ENCODE measurements around the gene C6orf141.

DNA sequence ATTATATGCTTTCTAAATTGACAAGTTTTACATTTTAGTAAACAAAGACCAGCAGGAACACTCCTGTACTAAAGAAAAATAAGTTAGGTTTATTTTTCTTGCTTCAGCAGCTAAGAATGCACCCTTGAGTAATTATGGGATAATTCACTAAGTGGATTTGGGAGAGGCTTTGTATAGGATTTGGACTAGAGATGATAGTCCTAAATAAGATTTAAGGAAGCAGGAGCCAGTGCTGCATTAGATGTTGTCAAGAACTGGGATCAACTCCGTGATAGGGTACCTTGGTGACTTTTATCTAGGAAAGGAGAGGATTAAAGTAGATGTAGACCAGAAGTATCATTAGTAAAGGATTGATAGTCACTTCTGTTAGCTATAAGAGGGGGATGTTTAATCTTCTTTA lies 4.1 kb upstream of the C6orf141 start:
- no peak for TF ChIP-seq ZNF8 (CRISPR knock-in tag; IDR thresholded peaks at IDR 0.05)
- no peak for TF ChIP-seq ZFP30 (CRISPR knock-in tag; IDR thresholded peaks at IDR 0.05)
- no peak for TF ChIP-seq ARNTL (CRISPR knock-in tag; IDR thresholded peaks at IDR 0.05; ENCODE audit: borderline replicate concordance, low read depth)
- TF ChIP-seq, protein P1, sequence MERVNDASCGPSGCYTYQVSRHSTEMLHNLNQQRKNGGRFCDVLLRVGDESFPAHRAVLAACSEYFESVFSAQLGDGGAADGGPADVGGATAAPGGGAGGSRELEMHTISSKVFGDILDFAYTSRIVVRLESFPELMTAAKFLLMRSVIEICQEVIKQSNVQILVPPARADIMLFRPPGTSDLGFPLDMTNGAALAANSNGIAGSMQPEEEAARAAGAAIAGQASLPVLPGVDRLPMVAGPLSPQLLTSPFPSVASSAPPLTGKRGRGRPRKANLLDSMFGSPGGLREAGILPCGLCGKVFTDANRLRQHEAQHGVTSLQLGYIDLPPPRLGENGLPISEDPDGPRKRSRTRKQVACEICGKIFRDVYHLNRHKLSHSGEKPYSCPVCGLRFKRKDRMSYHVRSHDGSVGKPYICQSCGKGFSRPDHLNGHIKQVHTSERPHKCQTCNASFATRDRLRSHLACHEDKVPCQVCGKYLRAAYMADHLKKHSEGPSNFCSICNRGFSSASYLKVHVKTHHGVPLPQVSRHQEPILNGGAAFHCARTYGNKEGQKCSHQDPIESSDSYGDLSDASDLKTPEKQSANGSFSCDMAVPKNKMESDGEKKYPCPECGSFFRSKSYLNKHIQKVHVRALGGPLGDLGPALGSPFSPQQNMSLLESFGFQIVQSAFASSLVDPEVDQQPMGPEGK (CRISPR knock-in tag; IDR thresholded peaks at IDR 0.05; ENCODE audit: borderline replicate concordance): no peak
- no peak for TF ChIP-seq ISL1 (CRISPR knock-in tag; IDR thresholded peaks at IDR 0.05)
- no peak for TF ChIP-seq RARB (CRISPR knock-in tag; IDR thresholded peaks at IDR 0.05)
- TF ChIP-seq, protein P2, sequence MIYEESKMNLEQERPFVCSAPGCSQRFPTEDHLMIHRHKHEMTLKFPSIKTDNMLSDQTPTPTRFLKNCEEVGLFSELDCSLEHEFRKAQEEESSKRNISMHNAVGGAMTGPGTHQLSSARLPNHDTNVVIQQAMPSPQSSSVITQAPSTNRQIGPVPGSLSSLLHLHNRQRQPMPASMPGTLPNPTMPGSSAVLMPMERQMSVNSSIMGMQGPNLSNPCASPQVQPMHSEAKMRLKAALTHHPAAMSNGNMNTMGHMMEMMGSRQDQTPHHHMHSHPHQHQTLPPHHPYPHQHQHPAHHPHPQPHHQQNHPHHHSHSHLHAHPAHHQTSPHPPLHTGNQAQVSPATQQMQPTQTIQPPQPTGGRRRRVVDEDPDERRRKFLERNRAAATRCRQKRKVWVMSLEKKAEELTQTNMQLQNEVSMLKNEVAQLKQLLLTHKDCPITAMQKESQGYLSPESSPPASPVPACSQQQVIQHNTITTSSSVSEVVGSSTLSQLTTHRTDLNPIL (CRISPR knock-in tag; IDR thresholded peaks at IDR 0.05; ENCODE audit: low read depth): no peak
- no peak for TF ChIP-seq ZFP3 (CRISPR knock-in tag; IDR thresholded peaks at IDR 0.05)
- no peak for TF ChIP-seq ESRRG (CRISPR knock-in tag; IDR thresholded peaks at IDR 0.05)
- TF ChIP-seq CSDC2 (CRISPR knock-in tag; IDR thresholded peaks at IDR 0.05): no peak
- TF ChIP-seq, protein P3, sequence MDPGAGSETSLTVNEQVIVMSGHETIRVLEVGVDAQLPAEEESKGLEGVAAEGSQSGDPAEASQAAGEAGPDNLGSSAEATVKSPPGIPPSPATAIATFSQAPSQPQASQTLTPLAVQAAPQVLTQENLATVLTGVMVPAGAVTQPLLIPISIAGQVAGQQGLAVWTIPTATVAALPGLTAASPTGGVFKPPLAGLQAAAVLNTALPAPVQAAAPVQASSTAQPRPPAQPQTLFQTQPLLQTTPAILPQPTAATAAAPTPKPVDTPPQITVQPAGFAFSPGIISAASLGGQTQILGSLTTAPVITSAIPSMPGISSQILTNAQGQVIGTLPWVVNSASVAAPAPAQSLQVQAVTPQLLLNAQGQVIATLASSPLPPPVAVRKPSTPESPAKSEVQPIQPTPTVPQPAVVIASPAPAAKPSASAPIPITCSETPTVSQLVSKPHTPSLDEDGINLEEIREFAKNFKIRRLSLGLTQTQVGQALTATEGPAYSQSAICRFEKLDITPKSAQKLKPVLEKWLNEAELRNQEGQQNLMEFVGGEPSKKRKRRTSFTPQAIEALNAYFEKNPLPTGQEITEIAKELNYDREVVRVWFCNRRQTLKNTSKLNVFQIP (CRISPR knock-in tag; IDR thresholded peaks at IDR 0.05; ENCODE audit: borderline replicate concordance, low read depth): no peak
- no peak for TF ChIP-seq TCF4 (CRISPR knock-in tag; IDR thresholded peaks at IDR 0.05; ENCODE audit: borderline replicate concordance)
